NCI-H524 treated with DMSO at 0.1 percent for 48 hours (cell line): Measurements from ENCODE around the gene LRRC14B.
"Not testable (repeated sequence)": the region's sequence is repeated elsewhere in the genome, so short reads cannot be mapped to it uniquely, and the experiment has no call there.

Source experiments
- DNase-seq: peaks from one replicate; lab custom pipeline; 2025; lab: John Stamatoyannopoulos, UW

LRRC14B gene

GRCh38 chr5:241045-241669 is 49.9 kb downstream of the LRRC14B start:
- not testable (repeated sequence) for DNase-seq

GRCh38 chr5:243683-244367 is 52.5 kb downstream of the LRRC14B start:
- not testable (repeated sequence) for DNase-seq

DNA sequence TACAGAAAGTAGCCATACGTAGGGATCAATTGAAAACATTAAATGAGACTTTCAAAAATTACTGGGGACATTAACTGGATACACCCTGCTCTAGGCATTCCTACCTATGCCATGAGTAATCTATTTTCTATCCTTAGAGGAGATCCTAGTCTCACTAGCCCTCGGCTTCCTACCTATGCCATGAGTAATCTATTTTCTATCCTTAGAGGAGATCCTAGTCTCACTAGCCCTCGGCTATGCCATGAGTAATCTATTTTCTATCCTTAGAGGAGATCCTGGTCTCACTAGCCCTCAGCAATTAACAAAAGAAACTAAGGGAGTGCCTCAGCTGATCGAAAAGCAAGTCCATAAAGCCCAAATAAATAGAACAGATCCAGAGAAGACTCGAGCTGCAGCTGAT is 54.4 kb downstream of the LRRC14B start:
- not testable (repeated sequence) for DNase-seq
